HG03097 (cell line): ENCODE results near the gene NCKIPSD.

Source experiments
- ATAC-seq: cut with Tn5 transposase; IDR thresholded peaks from one replicate; pipeline ENCODE4 v1.9.1; 2021; ENCODE audit not compliant: unreplicated experiment, low FRiP score

The NCKIPSD gene

GRCh38 chr3:48679411-48680391 is 6.0 kb downstream of the NCKIPSD start:
- ATAC-seq, result no peak

DNA sequence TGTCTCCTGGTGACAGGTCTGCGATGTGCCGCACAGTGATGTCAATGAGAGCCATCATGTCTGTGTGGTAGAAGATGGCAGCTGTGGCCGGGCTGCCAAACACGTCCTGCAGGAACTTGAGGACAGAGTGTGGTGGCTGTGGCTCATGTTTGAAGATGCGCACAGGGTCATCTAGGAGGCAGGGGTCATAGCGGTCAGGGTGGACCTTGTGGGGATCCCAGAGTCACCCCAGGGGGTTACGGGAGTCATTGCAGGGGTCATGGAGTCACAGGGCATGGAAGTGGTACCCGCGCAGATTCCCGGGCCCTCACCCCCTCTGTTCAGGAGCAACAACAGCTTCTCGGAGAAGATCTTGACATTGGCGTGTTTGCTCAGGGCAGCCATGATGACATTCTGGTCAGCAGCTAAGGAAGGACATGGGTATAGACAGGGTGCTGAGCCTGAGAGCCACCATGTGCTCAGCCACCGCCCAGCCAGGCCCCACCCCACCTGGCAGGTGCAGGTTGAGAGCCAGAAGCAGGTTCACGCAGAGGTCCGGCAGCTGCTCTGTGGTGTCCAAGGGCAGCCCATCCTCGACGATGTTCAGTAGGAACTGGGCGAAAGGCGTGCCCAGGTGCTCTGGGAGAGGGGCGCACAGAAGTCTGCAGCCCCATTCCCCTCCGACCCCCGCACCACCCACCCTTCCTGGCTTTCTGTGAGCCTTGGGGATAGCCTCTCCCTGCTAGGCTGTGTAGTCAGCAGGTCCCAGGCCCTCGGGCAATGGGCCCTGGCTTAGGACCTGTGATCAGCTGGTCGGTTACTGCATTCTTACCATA is 6.9 kb downstream of the NCKIPSD start:
- ATAC-seq, result no peak

GRCh38 chr3:48678056-48678455 is 7.7 kb downstream of the NCKIPSD start:
- ATAC-seq, result no peak

DNA sequence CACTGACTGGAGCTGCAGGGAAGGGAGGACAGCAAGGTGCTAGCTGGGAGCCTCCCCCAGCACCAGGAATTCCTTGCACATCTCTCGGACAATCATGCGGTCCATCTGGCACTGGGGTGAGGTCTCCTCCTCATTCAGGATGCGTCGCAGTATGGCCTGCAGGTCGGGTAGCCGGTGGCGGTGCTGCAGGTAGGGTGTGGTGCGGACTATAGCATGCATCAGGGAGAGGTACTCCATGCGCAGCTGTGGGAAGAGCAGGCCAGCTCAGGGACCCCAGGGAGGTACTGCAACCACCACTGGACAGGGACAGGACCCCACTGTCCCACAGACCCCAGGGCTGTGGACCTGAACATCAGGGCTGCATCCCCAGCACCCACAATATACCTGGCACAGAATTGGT is 11.2 kb downstream of the NCKIPSD start:
- ATAC-seq, result no peak

GRCh38 chr3:48672522-48672921 is 13.2 kb downstream of the NCKIPSD start:
- ATAC-seq, result no peak

- no peak for ATAC-seq
These were observed 20.8 kb downstream of the NCKIPSD start for GRCh38 chr3:48664929-48665328.

DNA sequence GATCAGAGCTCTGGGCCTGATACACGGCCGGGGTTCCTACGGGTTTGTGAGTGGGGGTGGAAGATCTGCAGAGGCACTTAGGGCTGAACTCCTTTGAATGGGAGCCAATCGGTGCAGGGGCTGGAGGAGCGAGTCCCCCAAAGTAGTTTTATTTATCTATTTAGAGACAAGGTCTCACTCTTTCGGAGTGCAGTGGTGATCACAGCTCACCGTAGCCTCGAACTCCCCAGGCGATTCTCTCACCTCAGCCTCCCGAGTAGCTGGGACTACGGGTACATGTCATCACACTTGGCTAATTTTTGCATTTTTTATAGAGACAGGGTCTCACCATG is 21.4 kb downstream of the NCKIPSD start:
- ATAC-seq, result no peak

- ATAC-seq, result peak; percentile 78
These were observed 22.0 kb downstream of the NCKIPSD start for GRCh38 chr3:48663489-48664312.

GRCh38 chr3:48662753-48663488 is 22.8 kb downstream of the NCKIPSD start, which contains the start of gene CELSR3:
CELSR3 (minus strand) TSS chr3:48662886; CDS start chr3:48662634, 252 bp downstream.
- ATAC-seq, result no peak

GRCh38 chr3:48662145-48662752 is 23.5 kb downstream of the NCKIPSD start:
- no peak for ATAC-seq

DNA sequence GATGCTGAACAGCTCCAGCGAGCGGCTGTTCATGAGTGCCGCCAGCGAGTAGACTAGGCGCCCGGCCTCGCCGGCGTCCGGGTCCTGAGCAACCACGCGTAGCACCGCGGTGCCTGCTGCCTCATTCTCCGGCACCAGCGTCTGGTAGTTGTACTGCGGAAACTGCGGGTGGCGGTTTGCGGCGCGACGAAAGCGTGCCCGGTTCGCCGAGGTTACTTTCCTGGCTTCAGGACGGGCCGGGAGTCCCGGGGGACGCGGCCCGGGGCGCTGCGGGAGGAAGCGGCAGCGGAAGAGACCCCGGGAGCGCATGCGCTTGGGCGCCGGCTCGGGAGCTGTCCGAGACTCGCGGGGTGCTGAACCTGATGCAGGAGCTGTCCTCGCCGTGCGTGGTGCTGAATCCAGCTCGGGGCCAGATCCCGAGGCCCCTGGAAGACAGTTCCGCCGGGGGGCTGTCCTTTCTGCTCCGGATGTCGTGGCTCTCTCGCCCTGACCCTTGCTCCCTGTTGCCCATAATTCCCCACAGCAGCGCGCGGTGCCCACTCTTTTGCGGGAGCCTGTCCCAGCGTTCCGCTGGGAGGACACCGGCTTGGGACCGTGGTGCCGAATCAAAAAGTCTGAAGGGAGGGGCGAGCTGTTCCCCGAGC is 24.1 kb downstream of the NCKIPSD start:
- ATAC-seq, result peak; percentile 38

DNA sequence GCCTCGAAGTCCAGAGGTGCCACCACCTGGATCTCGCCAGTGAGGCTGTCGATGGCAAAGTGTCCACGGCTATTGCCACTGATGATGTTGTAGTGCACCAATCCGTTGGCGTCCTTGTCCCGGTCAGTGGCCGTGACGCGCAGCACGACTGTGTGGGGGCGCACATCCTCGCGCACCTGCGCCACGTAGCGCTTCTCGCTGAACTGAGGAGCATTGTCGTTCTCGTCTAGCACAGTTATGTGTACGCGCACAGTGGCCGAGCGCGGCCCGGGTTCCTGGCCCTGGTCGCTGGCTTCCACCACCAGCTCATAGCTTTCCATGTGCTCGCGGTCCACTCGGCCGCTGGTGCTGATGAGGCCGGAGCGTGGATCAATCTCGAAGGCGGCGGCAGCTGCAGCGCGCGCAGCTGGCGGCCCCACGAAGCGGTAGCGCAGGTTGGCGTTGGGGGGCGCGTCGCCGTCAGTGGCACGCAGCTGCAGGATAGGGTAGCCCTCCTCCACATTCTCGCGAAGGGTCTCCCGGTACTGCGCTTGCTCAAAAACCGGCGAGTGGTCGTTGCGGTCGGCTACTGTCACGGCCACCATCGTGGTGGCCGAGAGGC is 24.8 kb downstream of the NCKIPSD start:
- no peak for ATAC-seq

DNA sequence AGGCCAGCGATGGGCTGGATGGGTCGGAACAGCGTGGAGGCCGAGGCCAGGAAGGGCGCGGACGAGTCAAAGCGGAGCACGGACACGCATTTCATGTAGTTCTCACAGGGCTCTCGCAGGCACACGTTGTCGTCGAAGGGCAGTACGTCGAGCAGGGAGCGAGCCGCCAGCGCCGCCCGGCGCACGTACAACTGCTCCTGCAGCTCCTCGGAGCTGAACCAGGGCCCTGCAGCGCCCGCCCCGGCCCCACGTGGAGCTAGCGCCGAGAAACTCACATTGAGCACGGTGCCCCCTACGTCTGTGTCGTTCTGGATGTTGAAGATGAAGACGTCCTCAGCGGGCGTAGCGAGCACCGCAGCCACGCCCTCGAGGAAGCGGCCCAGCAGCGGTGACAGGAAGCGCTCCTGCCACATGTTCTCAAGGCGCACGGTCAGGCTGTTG is 28.9 kb downstream of the NCKIPSD start:
- no peak for ATAC-seq

DNA sequence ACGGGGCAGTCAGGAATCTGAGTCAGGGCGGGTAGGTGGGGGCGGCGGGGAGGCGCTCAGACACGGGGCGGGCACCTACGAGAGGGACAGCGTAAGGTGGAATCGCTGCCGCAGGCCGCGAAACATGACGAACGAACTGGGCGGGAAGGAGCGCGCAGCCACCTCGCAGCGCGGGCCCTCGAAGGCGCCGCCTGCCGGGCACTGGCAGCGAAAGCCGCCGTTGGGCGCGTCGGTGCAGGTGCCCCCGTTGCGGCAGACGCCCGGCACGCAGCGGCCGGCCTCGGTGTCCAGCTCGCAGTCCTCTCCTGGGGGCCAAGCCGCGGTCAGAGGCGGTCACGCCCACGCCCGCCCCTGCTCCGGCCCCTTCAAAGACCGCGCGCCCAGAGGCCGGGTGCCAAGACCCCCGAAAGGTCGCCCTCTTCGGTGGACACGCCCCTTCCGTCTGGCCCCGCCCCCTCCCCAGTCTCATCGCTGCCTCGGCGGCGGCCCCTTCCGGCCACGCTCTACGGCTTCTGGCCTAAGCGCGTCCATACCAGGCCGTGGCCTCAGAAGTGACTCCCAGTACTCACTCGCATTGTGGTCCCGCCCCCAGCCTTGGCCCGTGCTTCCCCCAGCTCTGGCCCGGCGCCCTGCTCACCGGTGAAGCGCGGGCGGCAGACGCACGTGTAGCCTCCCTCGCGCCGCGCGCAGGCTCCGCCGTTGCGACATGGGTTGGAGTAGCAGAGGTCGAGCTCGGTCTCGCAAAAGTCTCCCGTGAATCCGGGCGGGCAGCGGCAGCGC is 29.5 kb downstream of the NCKIPSD start:
- peak; percentile 55 for ATAC-seq

DNA sequence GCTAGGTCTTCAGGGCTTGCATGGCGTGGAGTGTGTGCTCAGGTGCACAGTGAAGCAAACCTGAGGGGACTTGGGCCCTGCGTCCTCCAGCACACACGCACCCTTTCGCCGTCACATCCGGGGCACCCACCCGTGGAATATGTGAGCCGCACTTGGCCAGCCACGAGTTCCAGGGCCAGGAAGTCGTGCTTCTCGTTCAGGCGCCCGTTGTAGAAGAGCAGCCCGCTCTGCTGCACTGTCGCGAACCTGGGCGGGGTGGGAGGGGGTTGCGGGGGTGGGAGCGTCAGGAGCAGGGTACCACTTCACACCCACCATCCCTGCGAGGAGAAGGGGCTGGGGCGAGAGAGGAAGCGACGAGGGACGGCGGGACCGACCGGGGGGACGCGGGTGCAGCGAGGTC is 30.1 kb downstream of the NCKIPSD start:
- ATAC-seq, result no peak

- ATAC-seq, result no peak
These were observed 30.7 kb downstream of the NCKIPSD start for GRCh38 chr3:48655063-48655462.

- ATAC-seq, result no peak
These were observed 32.6 kb downstream of the NCKIPSD start for GRCh38 chr3:48652923-48653715.
